DMS53 (cell line): ENCODE data around the gene SPRR5.

ENCODE experiments used
- DNase-seq: peaks from one replicate; lab custom pipeline; 2025; lab: John Stamatoyannopoulos, UW

The SPRR5 gene

GRCh38 chr1:152946651-152947256 lies at the start of gene SPRR5:
SPRR5 (plus strand) TSS chr1:152947206; CDS start chr1:152948555, 1,349 bp downstream.
- DNase-seq = no peak

GRCh38 chr1:152899027-152899426 lies 48.0 kb upstream of the SPRR5 start:
- DNase-seq = no peak

- no peak for DNase-seq
These were observed 47.1 kb upstream of the SPRR5 start for GRCh38 chr1:152899883-152900282.

GRCh38 chr1:152901631-152902030 lies 45.4 kb upstream of the SPRR5 start:
- no peak for DNase-seq

GRCh38 chr1:152902636-152903035 lies 44.4 kb upstream of the SPRR5 start:
- no peak for DNase-seq

- DNase-seq = no peak
These were observed 42.1 kb upstream of the SPRR5 start for GRCh38 chr1:152904688-152905440.

- no peak for DNase-seq
These were observed 40.9 kb upstream of the SPRR5 start for GRCh38 chr1:152906023-152906565.

- DNase-seq = no peak
These were observed 39.1 kb upstream of the SPRR5 start, which contains the start of gene IVL for GRCh38 chr1:152907686-152908601. IVL (plus strand) TSS chr1:152908546; CDS start chr1:152909798, 1,252 bp downstream.

- DNase-seq = no peak
These were observed 37.8 kb upstream of the SPRR5 start for GRCh38 chr1:152909206-152909605.

- no peak for DNase-seq
These were observed 34.5 kb upstream of the SPRR5 start for GRCh38 chr1:152912471-152912870.

GRCh38 chr1:152912900-152913299 lies 34.1 kb upstream of the SPRR5 start:
- DNase-seq = no peak

- peak; percentile 31 for DNase-seq
These were observed 29.2 kb upstream of the SPRR5 start for GRCh38 chr1:152917794-152918193.

- DNase-seq = no peak
These were observed 27.9 kb upstream of the SPRR5 start for GRCh38 chr1:152919071-152919470.

GRCh38 chr1:152924191-152924590 lies 22.8 kb upstream of the SPRR5 start:
- DNase-seq = peak; percentile 17

- peak; percentile 29 for DNase-seq
These were observed 20.9 kb upstream of the SPRR5 start for GRCh38 chr1:152926091-152926490.

GRCh38 chr1:152928671-152929070 lies 18.3 kb upstream of the SPRR5 start:
- DNase-seq = peak; percentile 26

GRCh38 chr1:152932170-152932811 lies 14.7 kb upstream of the SPRR5 start:
- no peak for DNase-seq

GRCh38 chr1:152933196-152933595 lies 13.8 kb upstream of the SPRR5 start:
- no peak for DNase-seq

- DNase-seq = no peak
These were observed 6.4 kb upstream of the SPRR5 start for GRCh38 chr1:152940614-152941013.

- no peak for DNase-seq
These were observed 5.8 kb upstream of the SPRR5 start for GRCh38 chr1:152941037-152941711.

GRCh38 chr1:152942161-152942560 lies 4.8 kb upstream of the SPRR5 start:
- no peak for DNase-seq
